GM12874 (cell line): ENCODE data around the gene TAL2.

Experiments used
- CTCF ChIP-seq: IDR thresholded peaks from 2 replicates; pipeline ENCODE4 v1.5.1; 2011; ENCODE audit warnings: low read depth, mild to moderate bottlenecking, control low read depth, low read length, moderate library complexity; ENCODE audit not compliant: insufficient read depth

The TAL2 gene

GRCh38 chr9:105678163-105678562 lies 15.9 kb downstream of the TAL2 start:
- no peak for TF ChIP-seq CTCF

GRCh38 chr9:105678781-105679180 lies 16.5 kb downstream of the TAL2 start:
- no peak for TF ChIP-seq CTCF

GRCh38 chr9:105679257-105680022 lies 17.2 kb downstream of the TAL2 start:
- no peak for TF ChIP-seq CTCF

GRCh38 chr9:105681313-105681712 lies 19.1 kb downstream of the TAL2 start:
- TF ChIP-seq CTCF, result no peak

GRCh38 chr9:105681724-105682123 lies 19.5 kb downstream of the TAL2 start:
- TF ChIP-seq CTCF, result no peak

GRCh38 chr9:105683688-105684275 lies 21.5 kb downstream of the TAL2 start:
- no peak for TF ChIP-seq CTCF

GRCh38 chr9:105686936-105687335 lies 24.7 kb downstream of the TAL2 start:
- no peak for TF ChIP-seq CTCF
